Chondrocyte (in vitro differentiated cells): Measurements from ENCODE around the gene MRPL11. TPM values are rescaled to one million over a fixed set of nuclear protein-coding genes. Genes with fewer than 3 reads are reported as not detected.
"Not testable (repeated sequence)": the region's sequence is repeated elsewhere in the genome, so short reads cannot be mapped to it uniquely, and the experiment has no call there.

Experiments used
- DNase-seq: peaks from one replicate; pipeline ENCODE4 v3.0.0; 2021; ENCODE audit warnings: mixed read lengths, low spot score
- H3K27ac Mint-ChIP-seq: one replicate; pipeline ENCODE4 v1.8.0; 2021; ENCODE audit warnings: mild to moderate bottlenecking, moderate library complexity, mixed read lengths; ENCODE audit not compliant: unreplicated experiment
- H3K27me3 Mint-ChIP-seq: 2 replicates; pipeline ENCODE4 v1.8.0; 2021; ENCODE audit warnings: low read depth, mixed read lengths
- H3K36me3 Mint-ChIP-seq: 2 replicates; pipeline ENCODE4 v1.8.0; 2021; ENCODE audit warnings: low read depth, mixed read lengths
- H3K4me1 Mint-ChIP-seq: 2 replicates; pipeline ENCODE4 v1.8.0; 2021; ENCODE audit warnings: low read depth, mild to moderate bottlenecking, mixed read lengths
- H3K4me3 Mint-ChIP-seq: one replicate; pipeline ENCODE4 v1.8.0; 2021; ENCODE audit warnings: mild to moderate bottlenecking, moderate library complexity, mixed read lengths; ENCODE audit not compliant: unreplicated experiment
- H3K9me3 Mint-ChIP-seq: 2 replicates; pipeline ENCODE4 v1.8.0; 2021; ENCODE audit warnings: low read depth, mixed read lengths
- total RNA-seq: library from RNA; stranded (reverse); gene quantifications from 3 replicates; pipeline ENCODE4 v1.2.1, GENCODE V29; 2021
- TF ChIP-seq, protein P1 (sequence below): fragments of 200-600 bp; sonication (generic); IDR thresholded peaks from 2 replicates; pipeline ENCODE4 v1.5.0; 2021; ENCODE audit warnings: antibody characterized with exemption, mild to moderate bottlenecking, moderate library complexity

Gene MRPL11
- total RNA-seq, 1 donor from 2014 or later = 30.9 TPM

DNA sequence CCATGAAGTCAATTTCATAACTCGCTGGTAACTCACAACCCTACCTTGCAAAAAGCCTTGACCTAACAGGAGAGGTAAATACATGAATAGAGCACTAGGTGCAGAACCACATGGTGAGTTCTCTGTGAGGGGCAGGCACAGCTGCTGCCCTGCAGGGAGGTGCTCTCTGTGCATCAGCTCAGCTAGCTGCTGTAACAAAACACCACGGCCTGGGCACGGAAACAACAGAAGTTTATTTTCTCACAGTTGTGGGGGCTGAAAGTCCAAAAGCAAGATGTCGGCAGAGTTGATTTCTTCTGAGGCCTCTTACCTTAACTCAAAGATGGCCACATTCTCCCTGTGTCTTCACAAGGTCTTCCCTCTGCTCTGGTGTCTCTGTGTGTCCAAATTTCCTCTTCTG, 13.0 kb upstream of the MRPL11 start:
- H3K4me1 Mint-ChIP-seq = no peaks in the 10 kb centered on the region
- no peak overlapping the region for H3K27ac Mint-ChIP-seq
- no peak for DNase-seq
- peaks cover 5% of the 10 kb centered on the region for H3K9me3 Mint-ChIP-seq
- peaks cover 50% of the 10 kb centered on the region for H3K27me3 Mint-ChIP-seq
- H3K36me3 Mint-ChIP-seq = peaks cover 5% of the 10 kb centered on the region
- H3K4me3 Mint-ChIP-seq = no peak overlapping the region
- TF ChIP-seq, protein P1, sequence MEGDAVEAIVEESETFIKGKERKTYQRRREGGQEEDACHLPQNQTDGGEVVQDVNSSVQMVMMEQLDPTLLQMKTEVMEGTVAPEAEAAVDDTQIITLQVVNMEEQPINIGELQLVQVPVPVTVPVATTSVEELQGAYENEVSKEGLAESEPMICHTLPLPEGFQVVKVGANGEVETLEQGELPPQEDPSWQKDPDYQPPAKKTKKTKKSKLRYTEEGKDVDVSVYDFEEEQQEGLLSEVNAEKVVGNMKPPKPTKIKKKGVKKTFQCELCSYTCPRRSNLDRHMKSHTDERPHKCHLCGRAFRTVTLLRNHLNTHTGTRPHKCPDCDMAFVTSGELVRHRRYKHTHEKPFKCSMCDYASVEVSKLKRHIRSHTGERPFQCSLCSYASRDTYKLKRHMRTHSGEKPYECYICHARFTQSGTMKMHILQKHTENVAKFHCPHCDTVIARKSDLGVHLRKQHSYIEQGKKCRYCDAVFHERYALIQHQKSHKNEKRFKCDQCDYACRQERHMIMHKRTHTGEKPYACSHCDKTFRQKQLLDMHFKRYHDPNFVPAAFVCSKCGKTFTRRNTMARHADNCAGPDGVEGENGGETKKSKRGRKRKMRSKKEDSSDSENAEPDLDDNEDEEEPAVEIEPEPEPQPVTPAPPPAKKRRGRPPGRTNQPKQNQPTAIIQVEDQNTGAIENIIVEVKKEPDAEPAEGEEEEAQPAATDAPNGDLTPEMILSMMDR = no peak

DNA sequence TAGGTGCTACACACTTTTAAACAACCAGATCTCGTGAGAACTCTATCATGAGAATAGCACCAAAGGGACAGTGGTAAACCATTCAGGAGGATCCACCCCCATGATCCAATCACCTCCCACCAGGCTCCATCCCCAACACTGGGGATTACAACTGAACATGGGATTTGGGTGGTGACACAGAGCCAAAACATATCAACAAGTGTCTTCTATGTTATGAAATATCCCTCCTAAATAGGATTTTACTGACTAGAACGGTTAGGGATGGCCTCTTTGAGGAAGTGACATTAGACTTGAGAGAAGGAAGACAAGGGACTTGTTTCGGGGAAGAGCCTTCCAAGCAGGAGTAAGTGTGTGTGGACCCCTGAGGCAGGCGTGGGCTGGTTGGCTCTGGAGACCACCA, 11.9 kb upstream of the MRPL11 start:
- Mint-ChIP-seq H3K9me3 (peaks cover 5% of the 10 kb centered on the region), H3K4me1 (no peaks in the 10 kb centered on the region), H3K4me3 (no peak overlapping the region), H3K27me3 (peaks cover 59% of the 10 kb centered on the region), H3K27ac (no peak overlapping the region), H3K36me3 (peaks cover 5% of the 10 kb centered on the region)
- no peak for DNase-seq
- TF ChIP-seq, protein P1 = no peak

DNA sequence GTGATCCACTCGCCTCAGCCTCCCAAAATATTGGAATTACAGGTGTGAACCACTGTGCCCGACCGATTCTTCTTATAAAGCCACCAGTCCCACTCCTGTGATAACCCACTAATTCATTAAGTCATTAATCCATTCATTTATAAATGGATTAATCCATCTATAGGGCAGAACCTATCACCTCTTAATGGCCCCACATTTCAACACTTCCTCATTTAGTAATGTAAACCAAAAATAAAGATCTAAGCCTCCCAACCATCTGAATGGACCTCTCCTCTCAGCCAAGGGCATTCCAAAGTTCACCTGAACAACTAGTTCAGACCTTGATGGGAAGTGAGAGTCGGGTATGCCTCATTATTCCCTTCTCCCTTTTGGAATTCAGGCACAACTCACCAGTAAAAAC, 9.9 kb upstream of the MRPL11 start:
- H3K27ac Mint-ChIP-seq = no peak overlapping the region
- no peak overlapping the region for H3K4me3 Mint-ChIP-seq
- H3K9me3 Mint-ChIP-seq = peaks cover 9% of the 10 kb centered on the region
- H3K27me3 Mint-ChIP-seq = peaks cover 45% of the 10 kb centered on the region
- no peak for DNase-seq
- TF ChIP-seq, protein P1 = no peak
- H3K4me1 Mint-ChIP-seq = no peaks in the 10 kb centered on the region
- H3K36me3 Mint-ChIP-seq = peaks cover 5% of the 10 kb centered on the region

DNA sequence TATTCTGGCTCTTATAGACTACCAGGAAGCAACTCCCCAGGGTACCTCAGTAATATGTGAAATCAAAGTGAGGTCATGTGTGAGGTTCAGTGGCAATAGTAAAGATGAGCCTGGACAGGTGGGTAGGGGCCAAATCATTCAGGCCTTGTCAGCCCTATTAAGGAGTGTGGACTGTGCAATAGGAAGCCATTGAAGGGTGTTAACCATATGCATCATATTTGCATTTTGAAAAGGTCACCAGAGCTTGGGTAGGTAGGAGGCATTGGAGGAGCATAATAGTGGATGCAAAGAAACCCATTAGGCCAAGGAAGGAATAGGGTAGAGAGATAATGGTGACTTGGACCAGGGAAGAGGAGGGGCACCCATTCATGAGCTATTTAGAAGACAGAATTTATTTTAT, 8.4 kb upstream of the MRPL11 start:
- Mint-ChIP-seq H3K4me1 (no peaks in the 10 kb centered on the region), H3K36me3 (peaks cover 3% of the 10 kb centered on the region), H3K27me3 (peaks cover 41% of the 10 kb centered on the region), H3K9me3 (peaks cover 9% of the 10 kb centered on the region), H3K27ac (no peak overlapping the region), H3K4me3 (no peak overlapping the region)
- TF ChIP-seq, protein P1 = no peak
- no peak for DNase-seq

DNA sequence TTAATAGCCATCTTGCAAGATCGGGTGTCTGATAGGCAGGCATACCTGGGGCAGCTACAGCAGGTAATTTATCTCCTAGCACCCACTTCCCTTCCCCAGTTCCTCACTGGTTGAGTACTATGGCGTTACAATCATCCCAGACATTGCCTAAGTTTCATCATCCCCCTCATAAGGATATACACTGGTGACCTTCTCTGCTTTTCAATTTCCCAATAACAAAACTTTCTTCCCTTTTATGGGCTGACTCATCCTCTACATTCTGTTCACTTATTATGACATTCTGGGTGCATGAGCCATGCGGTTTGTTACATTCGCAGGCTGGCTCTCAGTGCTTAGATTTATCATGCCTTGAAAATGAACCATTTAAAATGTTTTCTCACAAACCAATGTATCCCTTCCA, 5.0 kb upstream of the MRPL11 start:
- Mint-ChIP-seq H3K36me3 (no peaks in the 10 kb centered on the region), H3K27me3 (peaks cover 21% of the 10 kb centered on the region), H3K27ac (no peak overlapping the region), H3K9me3 (peaks cover 7% of the 10 kb centered on the region), H3K4me3 (no peak overlapping the region), H3K4me1 (no peaks in the 10 kb centered on the region)
- no peak for DNase-seq
- TF ChIP-seq, protein P1 = no peak

DNA sequence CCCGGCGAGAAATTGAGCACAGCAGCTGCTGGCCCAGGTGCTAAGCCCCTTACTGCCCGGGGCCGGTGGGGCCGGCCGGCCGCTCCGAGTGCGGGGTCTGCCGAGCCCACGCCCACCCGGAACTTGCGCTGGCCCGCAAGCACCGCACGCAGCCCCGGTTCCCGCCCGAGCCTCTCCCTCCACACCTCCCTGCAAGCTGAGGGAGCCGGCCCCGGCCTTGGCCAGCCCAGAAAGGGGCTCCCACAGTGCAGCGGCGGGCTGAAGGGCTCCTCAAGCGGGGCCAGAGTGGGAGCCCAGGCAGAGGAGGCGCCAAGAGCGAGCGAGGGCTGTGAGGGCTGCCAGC, 2.3 kb upstream of the MRPL11 start:
- not testable (repeated sequence) for H3K9me3 Mint-ChIP-seq, H3K36me3 Mint-ChIP-seq, H3K4me1 Mint-ChIP-seq, H3K4me3 Mint-ChIP-seq, H3K27ac Mint-ChIP-seq, H3K27me3 Mint-ChIP-seq, DNase-seq

DNA sequence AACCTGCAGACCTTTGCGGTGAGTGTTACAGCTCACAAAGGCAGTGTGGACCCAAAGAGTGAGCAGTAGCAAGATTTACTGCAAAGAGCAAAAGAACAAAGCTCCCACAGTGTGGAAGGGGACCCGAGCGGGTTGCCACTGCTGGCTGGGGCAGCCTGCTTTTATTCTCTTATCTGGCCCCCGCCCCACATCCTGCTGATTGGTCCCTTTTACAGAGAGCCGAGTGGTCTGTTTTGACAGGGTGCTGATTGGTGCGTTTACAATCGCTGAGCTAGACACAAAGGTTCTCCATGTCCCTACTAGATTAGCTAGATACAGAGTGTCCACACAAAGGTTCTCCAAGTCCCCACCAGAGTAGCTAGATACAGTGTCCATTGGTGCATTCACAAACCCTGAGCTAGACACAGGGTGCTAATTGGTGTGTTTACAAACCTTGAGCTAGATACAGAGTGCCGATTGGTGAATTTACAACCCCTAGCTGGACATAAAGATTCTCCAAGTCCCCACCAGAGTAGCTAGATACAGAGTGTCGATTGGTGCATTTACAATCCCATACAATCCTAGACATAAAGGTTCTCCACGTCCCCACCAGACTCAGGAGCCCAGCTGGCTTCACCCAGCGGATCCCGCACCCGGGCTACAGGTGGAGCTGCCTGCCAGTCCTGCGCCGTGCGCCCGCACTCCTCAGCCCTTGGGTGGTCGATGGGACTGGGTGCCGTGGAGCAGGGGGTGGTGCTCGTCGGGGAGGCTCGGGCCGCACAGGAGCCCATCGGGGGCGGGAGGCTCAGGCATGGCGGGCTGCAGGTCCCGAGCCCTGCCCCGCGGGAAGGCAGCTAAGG, 1.7 kb upstream of the MRPL11 start:
- H3K9me3 Mint-ChIP-seq, H3K4me1 Mint-ChIP-seq, H3K4me3 Mint-ChIP-seq, DNase-seq, H3K27ac Mint-ChIP-seq, H3K36me3 Mint-ChIP-seq, H3K27me3 Mint-ChIP-seq: not testable (repeated sequence)
